Naive B cell (primary cell): ENCODE results near the gene B3GALT5. TPM values are rescaled to one million over a fixed set of nuclear protein-coding genes. Genes with fewer than 3 reads are reported as not detected.

ENCODE experiments used
- ATAC-seq, 2 donors: fragments of 150-1000 bp; cut with Tn5 transposase; 2 replicates each; pipeline ENCODE4 v1.10.0; 2021; ENCODE audit warnings: low read depth in 2 of 2, mild to moderate bottlenecking in 2 of 2, moderate library complexity in 2 of 2
- DNase-seq: peaks from one replicate; pipeline ENCODE4 v3.0.0; 2022
- H3K27ac Mint-ChIP-seq, 6 donors: one replicate each; pipeline ENCODE4 v1.8.0; 2020 to 2022; ENCODE audit warnings: mild to moderate bottlenecking in 6 of 6, mixed read lengths in 6 of 6, moderate library complexity in 5 of 6, inconsistent platforms in 2 of 6
- H3K27me3 Mint-ChIP-seq, 3 donors: one replicate each; pipeline ENCODE4 v1.8.0; 2021 to 2022; ENCODE audit warnings: mixed read lengths in 3 of 3, mild to moderate bottlenecking in 1 of 3
- H3K36me3 Mint-ChIP-seq, 2 donors: one replicate each; pipeline ENCODE4 v1.8.0; 2020 to 2022; ENCODE audit warnings: mixed read lengths in 2 of 2, inconsistent platforms in 1 of 2, mild to moderate bottlenecking in 1 of 2
- H3K4me1 Mint-ChIP-seq, 3 donors: one replicate each; pipeline ENCODE4 v1.8.0; 2020 to 2022; ENCODE audit warnings: mixed read lengths in 3 of 3, inconsistent platforms in 1 of 3, mild to moderate bottlenecking in 1 of 3, moderate library complexity in 1 of 3
- H3K4me3 Mint-ChIP-seq, 8 donors: one replicate each; pipeline ENCODE4 v1.8.0; 2020 to 2022; ENCODE audit warnings: mild to moderate bottlenecking in 8 of 8, mixed read lengths in 8 of 8, moderate library complexity in 8 of 8, inconsistent platforms in 2 of 8
- H3K9me3 Mint-ChIP-seq, 7 donors: one replicate each; pipeline ENCODE4 v1.8.0; 2020 to 2022; ENCODE audit warnings: mixed read lengths in 7 of 7, mild to moderate bottlenecking in 5 of 7, inconsistent platforms in 2 of 7, moderate library complexity in 1 of 7
- polyA plus RNA-seq, 6 donors: library from polyadenylated mRNA; unstranded; fragments of 300-500 nt; fragmentation: Illumina TruSeq; gene quantifications; one replicate each; pipeline ENCODE4 v1.2.3, GENCODE V29; 2021; ENCODE audit warnings: low read depth in 6 of 6

B3GALT5 gene
- polyA plus RNA-seq, 6 donors from 2014 or later = not detected

DNA sequence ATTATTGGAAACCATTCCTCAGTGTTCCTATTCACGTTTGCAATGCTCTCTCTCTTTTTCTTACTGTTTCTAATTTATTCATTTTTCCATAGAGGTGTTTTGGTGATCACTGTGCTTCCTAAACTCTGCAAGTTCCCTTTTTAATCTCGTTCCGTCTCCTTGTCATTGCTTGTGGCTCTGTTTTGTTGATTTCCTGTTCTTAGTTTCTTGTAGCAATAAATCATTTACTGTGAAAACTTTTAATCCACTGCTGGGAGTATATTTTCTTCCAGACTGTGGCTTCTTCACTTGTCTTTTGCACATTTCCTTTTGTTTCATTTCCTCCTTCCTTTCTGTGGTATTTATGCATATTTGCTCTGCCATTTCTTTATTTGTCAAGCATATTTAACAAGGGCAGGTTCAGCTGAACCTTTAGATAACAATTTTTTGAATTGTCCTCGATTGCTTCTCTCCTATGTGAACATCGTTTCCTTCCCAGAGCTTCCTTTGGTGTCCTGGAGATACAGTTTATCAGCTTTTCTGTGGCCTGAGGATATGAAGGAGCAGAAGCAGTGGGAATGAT, 3.6 kb downstream of the B3GALT5 start:
- Mint-ChIP-seq H3K27me3 (peaks cover 22 to 53% (median 45%) of the 10 kb centered on the region in 3 donors), H3K4me1 (peaks cover 0 to 10% (median 7%) of the 10 kb centered on the region in 3 donors), H3K4me3 (no peak overlapping the region), H3K27ac (no peak overlapping the region), H3K9me3 (peaks cover 0 to 32% (median 7%) of the 10 kb centered on the region in 7 donors), H3K36me3 (no peaks in the 10 kb centered on the region)
- ATAC-seq = no peak
- no peak for DNase-seq

DNA sequence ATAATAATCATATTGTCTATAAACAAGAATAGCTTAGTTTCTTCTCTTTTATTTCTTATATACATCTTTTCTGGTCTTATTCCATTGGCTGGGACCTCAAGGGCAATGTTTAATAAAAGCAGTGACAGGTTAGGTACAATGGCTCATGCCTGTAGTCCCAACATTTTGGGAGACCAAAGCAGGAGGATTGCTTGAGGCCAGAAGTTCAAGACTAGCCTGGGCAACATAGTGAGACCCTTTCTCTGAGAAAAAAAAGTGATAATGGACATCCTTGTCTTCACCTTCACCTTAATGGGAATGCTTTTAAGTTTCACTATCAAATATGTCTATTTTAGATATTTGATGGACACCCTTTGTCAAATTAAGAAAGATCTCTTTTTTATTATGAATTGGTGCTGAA, 8.1 kb downstream of the B3GALT5 start:
- Mint-ChIP-seq H3K4me1 (no peaks in the 10 kb centered on the region), H3K4me3 (no peak overlapping the region)
- no peak for ATAC-seq

DNA sequence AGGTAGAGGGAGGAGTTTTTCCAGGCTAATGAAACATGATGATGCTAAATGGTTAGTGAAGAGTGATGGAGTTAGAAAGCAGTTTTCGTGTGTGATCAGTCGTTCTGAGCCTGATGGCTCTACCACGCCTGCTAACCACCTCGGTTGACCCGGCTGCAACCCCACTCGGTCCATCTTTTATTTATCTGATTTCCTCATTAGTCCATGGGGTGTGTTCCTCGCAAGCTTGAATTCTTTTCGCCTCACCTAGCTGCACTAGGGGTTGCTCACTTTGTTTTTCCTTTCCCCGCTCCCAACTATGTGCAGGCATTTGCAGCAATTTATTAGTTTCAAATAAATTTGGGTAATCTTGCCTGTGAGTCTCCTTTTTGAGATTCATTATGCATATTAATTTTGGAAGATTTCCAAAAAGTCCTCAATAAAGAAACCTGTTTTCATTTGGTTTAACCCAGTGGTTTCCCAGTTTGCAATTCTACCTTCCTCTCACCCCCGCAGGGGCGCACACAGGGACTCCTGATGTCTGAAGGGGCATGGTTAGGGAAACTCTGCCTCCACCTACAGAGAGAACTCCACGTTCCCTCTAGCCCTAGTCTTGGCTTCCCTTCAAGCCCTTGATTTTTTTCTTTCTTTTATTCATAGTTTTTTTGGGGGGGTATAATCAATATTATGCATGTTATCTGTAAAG, 12.6 kb downstream of the B3GALT5 start:
- Mint-ChIP-seq H3K4me1 (no peaks in the 10 kb centered on the region), H3K27me3 (peaks cover 20 to 28% (median 20%) of the 10 kb centered on the region in 3 donors), H3K4me3 (no peak overlapping the region), H3K9me3 (peaks cover 5 to 45% (median 15%) of the 10 kb centered on the region in 7 donors), H3K27ac (no peak overlapping the region), H3K36me3 (peaks cover 0 to 11% of the 10 kb centered on the region in 2 donors)
- no peak for ATAC-seq
- DNase-seq = no peak

More for the DNA sequence above, 8.1 kb downstream of the B3GALT5 start:
- Mint-ChIP-seq H3K9me3 (peaks cover 8 to 54% (median 18%) of the 10 kb centered on the region in 7 donors), H3K27me3 (peaks cover 17 to 26% (median 24%) of the 10 kb centered on the region in 3 donors), H3K27ac (no peak overlapping the region), H3K36me3 (peaks cover 0 to 11% of the 10 kb centered on the region in 2 donors)
- no peak for DNase-seq

DNA sequence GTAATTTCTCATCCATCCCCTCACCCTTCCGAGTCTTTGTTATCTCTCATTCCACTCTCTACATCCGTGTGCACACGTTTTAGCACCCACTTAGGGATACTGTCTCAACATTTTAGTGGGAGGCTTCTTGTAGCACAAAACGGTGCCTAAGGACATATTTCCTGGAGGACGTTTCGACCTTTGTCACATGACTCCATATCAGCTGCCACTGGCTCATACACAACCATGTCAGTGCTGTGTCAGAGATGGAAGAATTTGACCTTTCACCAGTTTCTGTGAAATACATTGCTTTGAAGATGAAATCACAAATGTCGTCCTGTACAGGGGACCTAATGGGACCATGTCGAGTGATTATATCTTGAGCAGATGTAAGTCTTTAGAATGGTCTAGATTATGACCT, 15.6 kb downstream of the B3GALT5 start:
- Mint-ChIP-seq H3K9me3 (peaks cover 5 to 41% (median 15%) of the 10 kb centered on the region in 7 donors), H3K27ac (no peak overlapping the region), H3K36me3 (peaks cover 0 to 11% of the 10 kb centered on the region in 2 donors), H3K4me1 (no peaks in the 10 kb centered on the region), H3K27me3 (peaks cover 27 to 32% (median 29%) of the 10 kb centered on the region in 3 donors), H3K4me3 (no peak overlapping the region)
- DNase-seq (no peak), ATAC-seq (no peak)

DNA sequence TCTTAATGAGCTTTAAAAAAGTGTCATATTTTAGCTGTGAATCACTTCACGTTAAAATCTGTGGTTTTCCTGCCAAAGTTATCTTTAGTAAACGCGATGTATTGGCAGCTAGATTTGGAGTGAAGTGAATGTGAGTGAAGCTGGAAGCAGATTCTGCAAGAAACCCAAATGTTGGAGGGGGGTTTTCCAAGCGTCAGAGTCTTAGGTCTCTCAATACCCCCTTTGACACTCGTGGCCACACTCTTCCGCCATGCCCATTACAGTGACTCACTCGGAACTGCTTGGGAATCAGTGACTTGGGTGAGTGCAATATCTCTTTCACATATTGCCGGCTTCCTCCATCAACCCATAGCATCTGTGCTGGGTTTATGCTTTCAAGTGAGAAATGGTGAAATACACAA, 17.5 kb downstream of the B3GALT5 start:
- DNase-seq (no peak), ATAC-seq (no peak)
- Mint-ChIP-seq H3K36me3 (no peaks in the 10 kb centered on the region), H3K4me1 (no peaks in the 10 kb centered on the region), H3K27me3 (peaks cover 17 to 21% (median 18%) of the 10 kb centered on the region in 3 donors), H3K9me3 (peaks cover 0 to 24% (median 8%) of the 10 kb centered on the region in 7 donors), H3K27ac (no peak overlapping the region), H3K4me3 (no peak overlapping the region)

DNA sequence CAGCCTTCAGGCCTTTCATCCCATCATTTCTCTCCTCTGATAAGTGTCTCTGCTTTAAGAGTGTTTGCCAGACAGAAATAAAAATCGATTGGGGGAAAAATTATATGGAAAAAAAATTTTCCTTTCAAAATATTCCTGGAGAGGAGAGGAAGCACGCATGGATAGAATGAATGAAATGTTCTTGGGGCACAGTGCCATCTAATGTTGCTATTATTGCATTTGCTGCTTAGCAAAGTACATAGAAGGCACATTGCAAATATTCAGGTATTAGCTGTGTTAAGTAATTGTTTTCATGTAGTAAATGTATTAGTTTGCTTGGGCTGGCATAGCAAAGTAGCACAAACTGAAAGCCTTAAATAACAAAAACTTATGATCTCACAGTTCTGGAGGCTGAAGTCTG, 18.1 kb downstream of the B3GALT5 start:
- no peak for DNase-seq
- Mint-ChIP-seq H3K36me3 (no peaks in the 10 kb centered on the region), H3K9me3 (peaks cover 0 to 18% (median 8%) of the 10 kb centered on the region in 7 donors), H3K27me3 (peaks cover 18 to 23% (median 20%) of the 10 kb centered on the region in 3 donors), H3K27ac (no peak overlapping the region), H3K4me1 (no peaks in the 10 kb centered on the region), H3K4me3 (no peak overlapping the region)
- ATAC-seq = no peak

DNA sequence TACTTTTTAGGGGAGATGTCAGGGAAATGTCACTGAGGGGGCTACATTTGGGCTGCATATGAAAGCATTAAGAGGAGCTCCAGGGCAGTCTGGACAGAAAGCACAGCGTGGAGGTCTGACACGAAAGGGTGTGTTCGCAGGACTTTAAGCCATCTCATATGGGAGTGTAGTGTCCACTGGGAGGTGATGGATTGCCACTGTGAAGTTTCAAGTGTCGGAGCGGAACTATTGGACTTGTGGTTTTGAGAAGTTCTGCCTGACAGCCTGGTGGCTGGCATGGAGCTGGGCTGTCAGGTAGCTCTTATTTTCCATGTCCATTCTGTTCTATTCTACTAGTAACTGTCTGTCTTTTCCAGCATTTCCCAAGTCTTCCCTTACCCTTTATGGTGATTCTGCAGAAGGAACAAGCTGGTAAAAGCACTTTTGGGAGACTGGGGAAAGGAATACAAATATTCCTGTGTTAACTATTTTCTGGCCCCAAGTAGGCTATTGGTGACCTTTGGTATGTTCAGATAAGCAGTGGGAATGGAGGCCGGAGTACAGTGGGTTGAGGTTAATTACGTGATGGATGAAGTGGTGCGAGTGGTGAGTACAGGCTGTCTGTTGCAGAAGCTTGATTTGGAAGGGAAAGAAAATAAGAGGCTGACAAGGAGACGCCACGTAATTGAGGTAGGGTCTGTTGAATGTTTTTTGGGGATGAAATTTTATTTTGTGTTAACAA, 19.3 kb downstream of the B3GALT5 start:
- no peaks in the 10 kb centered on the region for H3K4me1 Mint-ChIP-seq
- H3K27me3 Mint-ChIP-seq = peaks cover 13 to 26% (median 22%) of the 10 kb centered on the region in 3 donors

DNA sequence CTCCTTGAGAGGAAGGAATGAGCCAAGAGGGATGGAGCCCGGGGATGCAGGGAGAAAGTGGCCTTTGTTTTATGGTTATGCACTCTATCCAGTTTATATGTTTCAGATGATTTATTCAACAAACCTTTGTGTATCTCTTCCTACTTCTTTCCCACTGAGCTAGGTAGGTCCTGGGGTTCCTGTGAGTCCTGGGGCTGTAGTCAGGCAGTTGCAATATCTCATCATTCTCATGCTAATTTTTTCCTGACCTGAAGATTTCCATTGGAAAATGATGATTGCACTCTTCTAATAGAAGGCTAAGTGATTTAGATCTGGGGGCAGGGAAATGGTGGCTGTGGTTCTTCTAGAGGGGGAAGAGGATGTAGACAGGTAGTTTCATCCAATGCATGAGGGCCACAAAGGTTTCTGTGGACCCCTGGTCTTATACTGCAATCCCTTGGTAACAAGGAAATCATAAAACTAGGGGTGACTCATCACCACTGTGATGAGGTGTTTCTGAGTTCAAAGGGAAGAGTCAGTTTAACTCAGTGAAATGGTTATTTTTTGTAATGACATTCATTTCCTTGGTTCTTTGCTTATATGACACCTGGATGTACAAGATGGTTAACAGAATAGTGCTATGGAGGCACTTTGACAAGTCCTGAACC, 20.2 kb downstream of the B3GALT5 start:
- no peaks in the 10 kb centered on the region for H3K4me1 Mint-ChIP-seq
- H3K4me3 Mint-ChIP-seq = no peak overlapping the region
- peaks cover 16 to 25% (median 23%) of the 10 kb centered on the region in 3 donors for H3K27me3 Mint-ChIP-seq
- no peaks in the 10 kb centered on the region for H3K36me3 Mint-ChIP-seq
- H3K27ac Mint-ChIP-seq = no peak overlapping the region
- DNase-seq (no peak), ATAC-seq (no peak)
- peaks cover 0 to 9% (median 2%) of the 10 kb centered on the region in 7 donors for H3K9me3 Mint-ChIP-seq

More for the DNA sequence above, 19.3 kb downstream of the B3GALT5 start:
- H3K27ac Mint-ChIP-seq = no peak overlapping the region
- H3K36me3 Mint-ChIP-seq = no peaks in the 10 kb centered on the region
- no peak for DNase-seq
- H3K4me3 Mint-ChIP-seq = no peak overlapping the region
- H3K9me3 Mint-ChIP-seq = peaks cover 0 to 7% (median 3%) of the 10 kb centered on the region in 7 donors
- ATAC-seq = no peak

DNA sequence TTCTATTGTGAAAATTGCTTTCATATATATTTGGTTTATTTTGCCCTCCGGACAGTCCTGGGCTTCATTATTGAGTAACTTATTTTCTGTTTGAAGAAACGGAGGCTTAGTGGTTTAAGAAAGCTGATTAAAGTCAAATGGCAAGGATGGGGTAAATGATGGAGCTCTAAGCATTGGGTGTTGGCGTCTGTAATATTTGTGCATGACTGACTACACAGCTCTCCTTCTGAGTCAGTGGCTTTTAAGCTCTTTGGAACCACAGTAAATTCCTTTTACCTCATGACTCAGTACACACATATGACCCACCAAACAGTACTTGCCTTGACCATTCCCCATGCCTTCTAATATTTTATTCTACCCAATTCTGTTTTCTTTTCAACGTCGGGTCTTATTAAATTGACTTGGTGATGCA, 21.0 kb downstream of the B3GALT5 start:
- Mint-ChIP-seq H3K4me1 (no peaks in the 10 kb centered on the region), H3K9me3 (peaks cover 0 to 9% (median 2%) of the 10 kb centered on the region in 7 donors), H3K27me3 (peaks cover 10 to 30% (median 23%) of the 10 kb centered on the region in 3 donors), H3K27ac (peak overlapping the region in 1 of 6 donors; percentile 57), H3K36me3 (no peaks in the 10 kb centered on the region), H3K4me3 (no peak overlapping the region)
- no peak for ATAC-seq
- DNase-seq = no peak

DNA sequence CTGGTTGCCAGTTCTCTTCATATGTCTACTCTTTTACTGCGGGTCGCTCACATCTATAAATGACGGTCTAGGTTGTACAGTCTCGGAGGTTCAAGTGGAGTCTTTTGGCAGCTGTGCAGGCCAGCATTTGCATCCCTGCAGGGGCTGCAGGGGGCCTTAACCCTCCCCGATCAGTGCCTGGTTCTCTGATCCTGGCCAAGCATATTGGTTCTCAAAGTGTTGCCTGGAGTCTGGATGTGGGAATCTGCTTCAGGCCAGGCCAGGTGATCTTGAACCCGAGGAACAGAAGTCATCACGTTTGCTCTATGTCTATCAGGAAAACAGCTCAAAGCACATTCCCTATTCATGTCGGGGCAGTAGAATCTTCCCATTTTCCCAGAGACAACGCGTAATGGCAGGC, 21.8 kb downstream of the B3GALT5 start:
- H3K4me1 Mint-ChIP-seq = no peaks in the 10 kb centered on the region
- H3K27me3 Mint-ChIP-seq = peaks cover 10 to 35% (median 23%) of the 10 kb centered on the region in 3 donors
- no peak for DNase-seq
- H3K4me3 Mint-ChIP-seq = no peak overlapping the region
- peaks cover 0 to 9% (median 2%) of the 10 kb centered on the region in 7 donors for H3K9me3 Mint-ChIP-seq
- H3K36me3 Mint-ChIP-seq = no peaks in the 10 kb centered on the region
- H3K27ac Mint-ChIP-seq = no peak overlapping the region
- ATAC-seq = no peak

DNA sequence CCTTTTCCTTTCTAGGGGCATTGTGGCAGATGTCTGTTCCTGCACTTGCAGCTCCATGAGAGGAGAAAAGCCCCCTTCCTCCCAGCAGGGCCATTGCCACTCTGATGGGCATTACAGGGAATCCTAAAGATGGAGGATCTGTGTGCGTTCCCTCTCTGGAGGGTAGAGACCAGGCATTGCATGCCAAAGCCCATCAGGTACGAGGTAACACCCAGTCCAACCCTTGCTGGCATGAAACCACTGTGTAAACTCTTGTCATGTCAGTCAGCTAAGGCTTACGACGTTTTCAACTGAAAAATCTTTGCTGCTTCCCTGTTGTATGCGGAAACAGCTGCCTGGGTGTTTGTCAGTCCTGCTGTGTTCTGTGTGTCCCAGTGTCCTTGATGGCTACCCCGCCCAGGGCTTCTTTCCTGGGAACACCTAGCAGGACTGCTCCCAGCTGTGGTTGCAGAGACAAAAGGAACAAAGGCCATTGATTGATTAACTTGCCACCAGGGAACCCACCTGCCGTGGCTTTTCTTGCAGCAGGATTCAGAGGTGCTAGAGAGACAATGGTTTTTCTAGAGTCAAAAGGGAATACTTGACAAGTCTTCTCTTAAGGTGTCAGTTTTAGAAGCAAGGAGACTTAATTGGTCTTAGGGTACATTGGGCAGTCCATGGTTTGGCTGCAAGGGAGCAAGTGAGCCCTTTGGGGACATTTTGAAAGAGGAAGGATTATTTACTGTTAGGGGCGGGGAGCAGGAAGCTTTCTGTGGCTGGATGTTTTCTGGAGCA, 24.6 kb downstream of the B3GALT5 start:
- ATAC-seq = no peak
- Mint-ChIP-seq H3K27ac (no peak overlapping the region), H3K4me1 (no peaks in the 10 kb centered on the region), H3K36me3 (no peaks in the 10 kb centered on the region), H3K27me3 (peaks cover 20 to 45% (median 27%) of the 10 kb centered on the region in 3 donors), H3K9me3 (peaks cover 0 to 9% (median 2%) of the 10 kb centered on the region in 7 donors), H3K4me3 (no peak overlapping the region)
- DNase-seq = no peak

DNA sequence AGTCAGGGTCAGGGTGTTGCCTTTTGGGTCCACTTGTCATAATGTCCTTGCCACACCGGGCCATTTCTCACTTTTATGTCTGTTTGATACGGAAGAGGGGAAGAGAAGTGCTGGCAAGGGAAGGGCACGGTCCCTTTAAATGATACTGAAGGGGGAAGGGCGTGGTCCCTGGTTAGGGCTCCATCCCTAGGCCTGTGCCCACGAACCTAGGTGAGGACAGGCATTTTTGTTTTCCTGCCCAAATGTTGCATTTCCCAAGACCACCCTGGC, 25.2 kb downstream of the B3GALT5 start:
- Mint-ChIP-seq H3K27ac (no peak overlapping the region), H3K4me3 (no peak overlapping the region), H3K4me1 (no peaks in the 10 kb centered on the region), H3K9me3 (peaks cover 0 to 9% (median 2%) of the 10 kb centered on the region in 7 donors), H3K27me3 (peaks cover 20 to 40% (median 28%) of the 10 kb centered on the region in 3 donors), H3K36me3 (no peaks in the 10 kb centered on the region)
- ATAC-seq (no peak), DNase-seq (no peak)

DNA sequence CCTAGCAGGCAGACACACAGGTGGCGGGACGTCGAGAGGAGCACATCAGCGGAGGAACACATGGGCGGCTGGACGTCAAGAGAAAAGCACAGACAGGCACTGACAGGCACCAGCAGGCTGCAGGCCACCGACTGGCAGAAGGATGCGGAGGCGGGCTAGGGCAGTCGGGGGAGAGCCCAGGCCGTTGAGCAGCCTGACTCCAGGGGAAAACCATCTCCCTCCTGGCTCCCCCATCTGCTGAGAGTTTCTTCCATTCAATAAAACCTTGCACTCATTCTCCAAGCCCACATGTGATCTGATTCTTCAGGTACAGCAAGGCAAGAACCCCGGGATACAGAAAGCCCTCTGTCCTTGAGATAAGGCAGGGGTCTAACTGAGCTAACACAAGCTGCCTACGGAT, 25.5 kb downstream of the B3GALT5 start:
- Mint-ChIP-seq H3K27ac (no peak overlapping the region), H3K36me3 (no peaks in the 10 kb centered on the region), H3K4me1 (no peaks in the 10 kb centered on the region), H3K4me3 (no peak overlapping the region), H3K9me3 (peaks cover 0 to 9% (median 2%) of the 10 kb centered on the region in 7 donors), H3K27me3 (peaks cover 20 to 37% (median 28%) of the 10 kb centered on the region in 3 donors)
- no peak for DNase-seq
- no peak for ATAC-seq
